Embryonic facial prominence (tissue), 1 donor: ENCODE data around the gene FAAP20.

Experiments
- DNase-seq: peaks from one replicate; pipeline ENCODE4 v3.0.0-alpha.2; 2016; ENCODE audit errors: extremely low spot score

FAAP20 gene

GRCh38 chr1:2194319-2194897 lies at the start of gene FAAP20:
Gene FAAP20 (minus strand): TSS chr1:2194772. CDS start chr1:2194749, 23 bp downstream.
- DNase-seq: no peak

- DNase-seq: no peak
These were observed 48.5 kb upstream of the FAAP20 start for GRCh38 chr1:2242814-2243725.

- DNase-seq: no peak
These were observed 47.2 kb upstream of the FAAP20 start for GRCh38 chr1:2241820-2242219.

GRCh38 chr1:2240270-2241156 lies 45.9 kb upstream of the FAAP20 start:
- DNase-seq: no peak

GRCh38 chr1:2239384-2239985 lies 44.9 kb upstream of the FAAP20 start:
- no peak for DNase-seq

GRCh38 chr1:2239013-2239370 lies 44.4 kb upstream of the FAAP20 start:
- DNase-seq: no peak

- no peak for DNase-seq
These were observed 43.9 kb upstream of the FAAP20 start for GRCh38 chr1:2238361-2239012.

- no peak for DNase-seq
These were observed 43.2 kb upstream of the FAAP20 start for GRCh38 chr1:2237773-2238172.

- DNase-seq: no peak
These were observed 42.4 kb upstream of the FAAP20 start for GRCh38 chr1:2236695-2237677.

GRCh38 chr1:2235300-2235998 lies 40.9 kb upstream of the FAAP20 start:
- no peak for DNase-seq

- DNase-seq: no peak
These were observed 40.2 kb upstream of the FAAP20 start for GRCh38 chr1:2234762-2235113.

- no peak for DNase-seq
These were observed 39.6 kb upstream of the FAAP20 start for GRCh38 chr1:2233997-2234761.

- DNase-seq: no peak
These were observed 38.9 kb upstream of the FAAP20 start for GRCh38 chr1:2233468-2233867.

GRCh38 chr1:2232916-2233438 lies 38.4 kb upstream of the FAAP20 start:
- DNase-seq: no peak

- DNase-seq: no peak
These were observed 37.8 kb upstream of the FAAP20 start for GRCh38 chr1:2232255-2232915.

- DNase-seq: no peak
These were observed 37.1 kb upstream of the FAAP20 start for GRCh38 chr1:2231532-2232254.

- DNase-seq: no peak
These were observed 36.4 kb upstream of the FAAP20 start for GRCh38 chr1:2230781-2231531.
